Adrenal gland (tissue), 5 donors: ENCODE results near the gene KLC3.

Experiments used
- CTCF ChIP-seq, 6 experiments: fragments of 450-650 bp in 4 of 6; fragments of 200-600 bp in 2 of 6; sonication (generic) in 1 of 6; IDR thresholded peaks; 1 replicate in 5 of 6; 2 replicates in 1 of 6; pipeline versions ENCODE4 v1.5.1 to v1.8.0; 2016 to 2021; ENCODE audit warnings: antibody characterized with exemption in 6 of 6, mild to moderate bottlenecking in 2 of 6, moderate library complexity in 1 of 6
- POLR2A ChIP-seq, 2 donors: fragments of 450-650 bp; IDR thresholded peaks; one replicate each; pipeline ENCODE4 v1.6.1; 2017; ENCODE audit warnings: antibody characterized with exemption in 2 of 2, mild to moderate bottlenecking in 2 of 2, moderate library complexity in 1 of 2
- donor health status: DM: no; HTN: no; CAD: no.

- TF ChIP-seq CTCF (IDR thresholded peaks at IDR 0.05) (no peak), POLR2A (IDR thresholded peaks at IDR 0.05) (no peak)
Measured at GRCh38 chr19:45385392-45386221, 45.1 kb downstream of the KLC3 start.
